Measurements from ENCODE around the gene MKLN1.

The MKLN1 gene

DNA sequence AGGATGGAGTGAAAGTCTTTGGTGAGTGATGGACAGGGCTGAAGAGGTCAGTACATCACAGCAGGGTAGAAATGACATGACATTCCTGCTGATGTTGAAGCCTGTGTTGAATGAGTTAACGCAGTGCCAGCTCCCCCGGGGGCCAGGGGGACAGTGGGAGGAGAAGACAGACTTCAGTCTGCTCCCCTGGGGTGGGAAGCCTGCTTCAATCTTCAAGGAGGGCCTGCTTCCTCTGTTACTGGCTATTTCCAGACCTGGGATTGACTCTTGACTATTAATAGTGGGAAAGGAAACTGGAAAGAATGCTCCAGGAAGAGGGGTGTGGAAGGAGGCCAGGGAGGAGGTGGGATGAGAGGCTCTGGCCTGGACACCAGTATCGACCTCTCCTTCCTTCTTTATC, 201.5 kb downstream of the MKLN1 start:
- DNase-seq, result no peak

DNA sequence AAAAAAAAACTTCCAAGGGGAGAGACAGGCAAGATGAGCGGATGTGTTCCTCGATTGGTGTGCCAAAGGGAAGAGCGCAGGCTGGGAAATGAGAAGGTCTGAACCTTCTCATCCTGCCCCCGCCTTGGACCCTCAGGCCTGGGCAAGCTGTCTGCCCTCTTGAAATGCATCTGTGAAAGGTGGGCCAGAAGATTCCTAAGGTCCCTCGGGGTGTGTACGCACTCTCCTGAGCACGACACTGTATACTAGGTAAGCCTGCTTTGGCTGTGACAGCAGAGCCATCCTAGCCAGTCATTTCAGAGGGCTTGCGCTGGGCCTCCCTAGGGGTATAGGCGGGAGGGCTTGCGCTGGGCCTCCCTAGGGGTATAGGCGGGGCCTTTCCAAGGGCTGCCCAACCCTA, 201.9 kb downstream of the MKLN1 start:
- DNase-seq, result no peak

DNA sequence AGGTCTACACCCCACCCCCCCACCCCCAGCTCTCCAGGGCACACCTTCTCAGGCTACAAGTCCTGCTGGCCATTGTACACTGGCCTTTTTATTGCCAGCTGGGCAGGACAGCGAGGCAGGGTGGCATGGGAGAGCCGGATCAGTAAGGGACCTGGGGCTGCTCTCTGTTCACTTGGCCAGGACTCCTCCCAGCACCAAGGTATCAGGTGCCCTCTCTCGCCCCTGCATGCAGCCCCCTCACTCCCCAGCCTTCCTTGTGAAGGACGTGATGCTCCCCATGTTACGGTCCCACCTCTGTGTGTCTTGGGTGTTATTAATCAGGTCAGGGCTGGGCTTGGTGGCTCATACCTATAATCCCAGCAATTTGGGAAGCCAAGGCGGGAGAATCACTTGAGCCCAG, 202.5 kb downstream of the MKLN1 start:
- no peak for DNase-seq

DNA sequence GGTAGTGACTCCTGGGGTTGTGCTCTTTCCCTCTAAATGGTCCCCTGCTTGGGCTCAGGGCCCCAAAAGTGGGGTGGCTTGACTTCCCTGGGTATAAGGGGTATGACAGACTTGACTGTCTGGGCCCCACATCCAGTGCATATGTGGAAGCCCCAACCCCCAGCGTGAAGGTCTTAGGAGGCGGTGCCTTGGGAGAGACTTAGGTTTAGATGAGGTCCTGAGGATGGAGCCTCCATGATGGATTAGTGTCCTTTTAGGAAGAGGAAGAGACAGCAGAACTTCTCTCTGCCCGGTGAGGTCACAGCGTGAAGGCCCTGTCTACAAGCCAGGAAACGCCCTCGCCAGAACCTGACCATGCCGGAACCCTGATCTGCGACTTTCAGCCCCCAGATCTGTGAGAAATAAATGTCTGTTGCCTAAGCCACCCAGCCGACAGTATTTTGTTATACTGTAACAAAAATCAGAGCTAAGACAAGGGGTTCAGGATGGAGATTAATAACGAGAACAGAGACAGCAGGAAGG, 205.0 kb downstream of the MKLN1 start:
- DNase-seq, result no peak

DNA sequence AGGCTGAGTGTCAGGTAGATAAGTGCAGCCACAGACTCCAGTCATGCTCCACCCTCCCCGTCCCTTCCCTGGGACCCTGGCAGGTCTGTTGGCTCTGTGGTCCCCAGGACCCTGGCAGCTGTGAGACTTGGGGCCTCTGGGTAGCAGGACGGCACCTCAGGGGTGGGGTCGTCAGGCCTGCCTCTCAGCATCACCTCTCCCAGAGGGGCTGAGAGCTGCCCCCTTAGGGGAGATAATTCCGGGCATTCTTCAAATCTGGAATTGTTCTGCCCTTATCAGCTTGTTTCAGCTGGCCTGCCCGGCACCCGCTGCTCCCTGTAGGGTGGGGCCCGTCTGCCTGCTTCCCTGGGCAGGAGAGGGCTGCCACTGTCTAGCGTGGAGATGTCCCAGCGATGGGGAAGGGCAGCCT, 205.5 kb downstream of the MKLN1 start:
- DNase-seq, result no peak

DNA sequence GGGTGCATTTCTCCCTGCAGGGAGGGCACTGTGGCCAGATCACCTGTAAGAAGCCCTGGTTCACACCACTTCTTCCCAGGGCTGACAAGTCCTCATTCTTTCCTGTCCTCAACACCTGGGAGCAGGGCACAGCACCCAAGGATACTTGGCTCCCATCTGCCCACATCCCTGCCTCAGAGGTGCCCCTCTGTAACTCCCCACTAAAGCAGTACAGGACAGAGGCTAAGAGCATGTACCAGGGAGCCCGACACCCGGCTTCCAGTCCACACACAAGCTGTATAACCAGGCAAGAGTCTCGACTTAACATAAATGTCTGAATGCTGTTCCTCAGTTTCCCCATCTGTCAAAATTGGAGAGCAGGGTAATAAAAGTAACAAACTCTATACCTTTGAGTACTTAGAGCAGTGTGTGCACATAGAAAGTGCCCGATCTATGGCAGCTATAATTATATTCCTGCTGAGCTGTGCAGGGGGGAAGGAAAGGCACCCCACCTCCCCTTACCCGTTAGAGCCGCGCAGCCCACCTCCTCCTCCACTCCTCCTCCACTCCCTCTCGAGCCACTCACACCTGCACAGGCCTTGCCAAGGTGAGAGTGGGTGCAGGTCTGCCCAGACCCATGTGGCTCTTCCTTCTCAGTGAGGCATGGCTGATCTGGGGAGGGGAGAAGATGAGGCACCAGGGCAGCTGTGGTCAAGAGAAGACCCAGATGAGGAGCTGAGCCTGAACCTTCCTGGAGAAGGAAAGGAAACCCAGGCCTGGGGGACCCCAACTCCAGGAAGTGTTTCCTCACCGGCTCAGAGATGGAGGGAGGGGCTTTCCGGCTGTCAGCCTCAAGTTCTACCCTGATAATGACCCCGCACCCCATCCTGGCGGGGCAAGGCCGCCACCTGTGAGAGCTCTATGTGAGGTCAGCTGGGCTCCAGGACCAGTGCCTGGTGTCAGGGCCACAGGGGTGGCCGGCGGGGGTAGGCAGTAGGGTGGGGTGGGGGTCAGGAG, 206.2 kb downstream of the MKLN1 start:
- no peak for DNase-seq

DNA sequence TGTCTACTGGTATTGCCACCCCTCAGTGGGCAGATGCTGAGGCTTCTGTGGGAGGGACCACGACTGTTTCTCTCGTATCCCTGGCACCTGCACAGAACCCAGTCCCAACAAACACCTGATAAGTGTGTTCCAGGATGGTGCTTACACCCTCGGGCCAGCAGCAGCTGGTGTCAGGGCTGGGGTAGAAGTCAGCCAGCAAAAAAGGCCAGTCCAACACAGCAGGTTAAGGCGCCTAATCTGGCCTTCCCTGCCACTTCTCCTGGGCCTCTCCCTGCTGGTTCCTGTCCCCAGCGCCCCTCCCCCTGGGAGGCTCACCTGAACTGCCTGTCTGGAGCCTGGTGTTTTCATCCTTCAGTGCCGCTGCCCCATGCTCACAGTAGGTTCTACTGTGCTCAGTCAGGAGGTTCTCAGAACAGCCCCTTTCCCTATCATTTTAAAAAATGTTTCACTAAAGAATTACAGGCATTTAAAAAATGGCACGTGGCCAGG, 208.7 kb downstream of the MKLN1 start:
- DNase-seq, result no peak

DNA sequence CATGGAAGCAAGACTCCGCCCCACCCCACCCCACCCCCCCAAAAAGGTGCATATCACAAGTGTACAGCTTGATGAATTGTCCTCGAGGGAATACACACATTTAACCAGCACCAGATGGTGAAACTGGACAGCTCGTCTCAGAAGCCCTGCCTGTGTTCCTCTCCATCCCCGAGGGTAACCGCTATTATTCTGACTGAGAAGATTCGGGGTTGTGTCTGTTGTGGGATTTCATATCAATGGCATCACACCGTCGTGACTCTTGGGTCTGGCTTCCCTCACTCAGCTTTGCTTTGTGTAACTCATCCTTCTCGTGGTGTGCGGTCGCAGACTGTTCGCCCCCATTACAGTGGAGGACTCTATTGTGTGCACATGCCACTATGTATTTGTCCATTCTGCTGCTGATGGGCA, 209.9 kb downstream of the MKLN1 start:
- no peak for DNase-seq

DNA sequence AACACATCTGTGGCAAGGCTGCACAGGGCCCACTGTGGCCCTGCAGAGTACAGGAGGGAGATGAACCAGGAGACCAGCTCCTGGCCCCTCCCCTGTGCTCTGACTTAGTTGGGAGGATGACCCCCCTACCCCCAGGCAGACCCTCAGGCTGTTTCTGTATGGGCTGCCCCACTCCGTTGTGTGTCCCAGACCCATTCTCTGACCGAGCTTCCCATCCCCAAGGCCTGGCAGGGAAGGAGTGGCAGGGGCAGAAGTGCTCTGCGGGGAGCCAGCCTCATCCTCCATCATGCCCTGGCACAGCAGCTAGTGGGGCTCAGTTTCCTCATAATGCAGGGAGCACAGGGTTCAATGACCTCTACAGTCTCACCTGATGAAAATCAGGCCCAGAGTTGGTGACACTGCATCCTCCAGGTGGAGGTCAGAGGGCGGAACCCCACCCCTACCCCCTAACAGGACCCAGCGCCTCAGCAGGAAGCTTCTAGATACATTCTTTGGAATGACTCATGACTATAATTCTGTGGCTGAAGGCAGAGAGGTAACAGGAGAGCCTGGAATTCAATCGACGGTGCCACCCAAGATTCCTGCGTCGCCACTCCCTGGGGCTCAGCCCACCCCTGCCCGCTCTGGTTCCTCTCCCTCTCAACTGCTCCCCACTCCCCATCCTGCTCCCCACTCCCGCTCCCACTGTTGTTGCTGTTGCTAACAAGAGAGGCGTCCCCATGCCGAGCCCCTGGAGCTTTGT, 210.6 kb downstream of the MKLN1 start:
- no peak for DNase-seq

DNA sequence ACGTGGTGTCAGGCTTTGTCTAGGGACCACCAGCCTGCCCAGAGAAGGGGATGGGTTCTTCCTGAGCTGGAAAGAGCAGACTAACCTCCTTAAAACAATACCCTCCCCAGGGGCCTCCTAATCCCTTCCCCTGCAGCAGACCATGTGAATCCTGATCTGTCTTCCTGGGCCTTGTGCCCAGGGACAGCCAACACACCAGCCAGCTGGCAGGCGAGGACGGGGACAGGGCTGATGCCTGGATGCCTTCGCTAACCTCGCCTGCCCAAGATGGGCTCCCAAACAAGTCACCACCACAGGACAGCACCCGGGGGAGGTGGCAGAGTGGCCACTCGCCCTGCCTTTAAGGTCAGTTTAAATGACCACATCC, 211.1 kb downstream of the MKLN1 start:
- DNase-seq, result peak; percentile 47

DNA sequence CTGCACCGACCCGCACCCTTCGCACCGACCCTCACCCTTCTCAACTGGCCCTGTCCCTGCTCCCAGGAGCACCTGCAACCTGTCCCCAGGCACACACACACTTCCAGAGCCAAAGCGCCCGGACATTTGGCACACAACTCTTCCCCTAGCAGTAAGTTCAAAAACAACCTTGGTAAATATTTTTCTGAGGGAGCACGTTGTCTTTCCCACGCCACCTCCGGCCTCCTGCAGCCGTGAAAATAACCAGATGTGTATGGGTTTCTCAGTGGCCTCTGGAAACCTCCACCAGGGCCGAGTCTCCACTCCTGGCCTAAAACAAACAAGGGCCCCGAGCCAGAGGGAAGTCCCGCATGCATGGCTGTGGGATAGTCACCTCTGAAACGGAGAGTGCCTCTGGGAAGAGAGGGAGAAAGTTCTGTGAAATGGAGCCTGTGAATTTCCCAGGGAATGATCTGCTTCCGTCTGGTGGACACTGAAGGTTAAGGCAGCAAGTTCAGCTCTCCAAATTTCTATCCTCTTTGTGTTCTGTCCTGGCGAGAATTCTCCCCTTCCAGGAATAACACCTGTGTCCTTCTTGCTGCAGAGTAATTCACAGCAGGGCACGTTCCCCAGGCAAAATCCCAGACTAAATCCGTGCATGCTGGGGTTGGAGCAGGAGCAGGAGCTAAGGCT, 213.0 kb downstream of the MKLN1 start:
- DNase-seq, result no peak

DNA sequence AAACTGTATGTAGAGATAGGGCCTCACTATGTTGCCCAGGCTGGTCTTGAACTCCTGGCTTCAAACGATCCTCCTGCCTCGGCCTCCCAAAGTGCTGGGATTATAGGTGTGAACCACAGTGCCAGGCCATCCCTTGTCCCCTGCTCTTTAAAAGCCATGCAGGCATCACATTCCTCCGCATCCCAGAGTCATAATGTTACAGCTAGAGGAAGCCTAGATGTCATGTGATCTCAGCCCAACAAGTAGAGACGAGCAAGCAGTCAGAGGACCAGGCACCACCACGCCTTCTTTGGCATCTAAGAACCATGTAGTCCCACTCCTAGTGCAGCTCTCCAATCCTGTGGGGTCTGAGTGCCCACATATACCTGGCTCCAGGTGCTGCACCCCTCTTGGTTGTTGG, 215.6 kb downstream of the MKLN1 start:
- DNase-seq, result no peak

DNA sequence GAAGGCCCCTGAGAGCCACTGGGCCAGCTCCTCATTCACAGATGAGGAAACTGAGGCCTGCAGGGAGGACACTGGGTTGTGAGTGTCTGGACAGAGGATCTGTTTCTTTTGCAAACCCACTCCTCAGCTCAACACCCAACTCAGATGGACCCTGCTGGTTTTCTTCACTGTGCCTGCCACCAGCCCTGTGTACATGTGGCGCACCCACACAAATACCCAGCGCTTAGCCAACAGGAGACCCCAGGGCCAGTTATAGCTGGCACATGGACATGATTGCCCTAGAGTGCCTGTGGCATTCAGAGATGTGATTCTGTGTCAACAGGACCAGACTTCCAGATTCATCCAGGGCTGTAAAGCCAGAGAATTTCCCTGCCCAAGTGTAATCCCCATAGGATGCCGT, 216.3 kb downstream of the MKLN1 start:
- no peak for DNase-seq

DNA sequence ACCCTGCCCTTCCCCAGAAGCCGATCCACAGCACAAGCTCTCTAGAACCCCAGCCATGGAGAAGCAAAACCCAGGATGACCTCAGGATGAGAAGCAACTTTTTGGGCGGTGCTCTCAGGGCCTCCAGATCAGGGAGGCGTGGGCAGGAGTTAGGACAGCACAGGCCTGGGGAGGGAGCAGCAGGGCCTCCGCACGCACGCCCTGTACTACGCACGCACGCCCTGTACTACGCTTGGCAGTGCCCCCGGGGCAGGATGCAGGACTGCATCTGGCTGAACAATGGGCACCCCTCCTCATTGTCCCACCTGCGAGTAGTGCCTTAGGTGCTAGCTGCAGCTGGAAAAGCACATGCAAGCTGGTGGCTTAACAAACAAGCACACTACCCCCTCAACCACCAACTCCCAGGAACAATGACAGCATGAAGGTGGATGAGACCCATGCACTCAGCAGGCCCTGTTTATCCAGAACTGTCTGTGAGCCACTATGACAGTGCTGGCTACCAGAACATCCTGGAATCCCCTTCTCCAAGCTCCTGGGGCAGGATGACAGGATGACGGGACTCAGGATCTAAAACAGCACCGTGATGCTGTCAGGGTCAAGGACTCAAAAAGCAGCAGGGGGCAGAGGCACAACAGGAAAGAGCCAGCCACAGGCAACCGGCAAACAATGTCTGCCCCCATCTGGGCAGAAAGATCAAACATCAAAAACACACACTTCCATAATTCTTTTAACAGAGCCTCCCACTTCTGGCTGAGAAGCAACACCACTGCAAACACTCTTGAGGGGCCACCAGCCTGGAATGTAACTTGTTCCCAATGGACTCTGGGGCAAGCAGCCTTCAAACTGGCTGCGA, 217.0 kb downstream of the MKLN1 start:
- DNase-seq, result peak; percentile 29

DNA sequence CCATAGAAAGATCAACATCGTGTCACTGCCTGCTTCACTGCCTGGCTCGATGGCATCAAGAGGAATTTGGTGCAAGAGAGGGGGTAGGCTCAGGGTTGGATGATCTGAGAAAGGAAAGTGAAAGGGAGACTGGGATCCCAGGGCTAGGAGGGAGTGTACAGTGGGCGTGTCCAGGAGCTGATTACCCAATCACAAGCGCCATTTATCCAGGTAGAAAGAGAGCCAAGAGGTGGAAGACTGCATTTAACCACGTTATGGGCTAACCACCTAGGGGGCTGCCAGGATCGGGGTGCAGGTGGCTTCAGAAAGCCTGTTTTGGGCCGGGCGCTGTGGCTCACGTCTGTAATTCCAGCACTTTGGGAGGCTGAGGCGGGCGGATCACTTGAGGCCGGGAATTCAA, 218.4 kb downstream of the MKLN1 start:
- DNase-seq, result no peak
